ENCODE results near the gene FOSB.
A peak's percentile ranks its signal among the peaks of the same experiment; 100 is the strongest.

Gene FOSB

DNA sequence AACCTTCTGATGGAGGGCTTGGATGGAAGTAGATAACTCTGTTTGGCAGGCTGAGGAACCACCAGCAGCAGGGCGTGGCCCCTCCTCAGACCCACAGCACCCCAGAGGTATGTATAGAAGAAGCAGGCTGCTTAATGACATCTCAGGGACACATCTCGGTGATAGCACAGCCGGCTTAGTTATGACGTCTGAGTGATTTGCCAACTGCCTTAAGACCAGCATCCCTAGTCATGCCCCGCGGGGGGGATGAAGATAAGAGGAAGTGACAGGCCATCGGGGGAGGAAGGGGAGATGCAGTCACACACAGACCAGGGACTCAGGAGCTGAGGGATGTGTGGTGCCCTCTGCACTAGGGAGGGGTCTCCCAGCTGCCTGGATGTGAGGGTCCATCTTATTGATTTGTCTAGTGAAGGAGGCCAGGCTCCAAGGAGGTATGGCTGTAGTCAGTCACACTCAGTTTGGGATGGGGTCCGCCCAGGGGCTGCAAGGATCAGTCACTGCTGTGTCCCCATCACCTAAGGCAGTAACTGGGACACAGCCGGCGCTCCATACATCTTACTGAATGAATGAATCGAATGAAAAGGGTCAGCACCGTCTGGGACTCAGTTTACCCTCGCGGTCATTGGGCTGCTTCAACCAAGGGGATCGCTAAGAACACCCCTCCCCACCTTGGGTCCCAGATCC is 24.9 kb upstream of the FOSB start:
- DNase-seq = peak; percentile 49

DNA sequence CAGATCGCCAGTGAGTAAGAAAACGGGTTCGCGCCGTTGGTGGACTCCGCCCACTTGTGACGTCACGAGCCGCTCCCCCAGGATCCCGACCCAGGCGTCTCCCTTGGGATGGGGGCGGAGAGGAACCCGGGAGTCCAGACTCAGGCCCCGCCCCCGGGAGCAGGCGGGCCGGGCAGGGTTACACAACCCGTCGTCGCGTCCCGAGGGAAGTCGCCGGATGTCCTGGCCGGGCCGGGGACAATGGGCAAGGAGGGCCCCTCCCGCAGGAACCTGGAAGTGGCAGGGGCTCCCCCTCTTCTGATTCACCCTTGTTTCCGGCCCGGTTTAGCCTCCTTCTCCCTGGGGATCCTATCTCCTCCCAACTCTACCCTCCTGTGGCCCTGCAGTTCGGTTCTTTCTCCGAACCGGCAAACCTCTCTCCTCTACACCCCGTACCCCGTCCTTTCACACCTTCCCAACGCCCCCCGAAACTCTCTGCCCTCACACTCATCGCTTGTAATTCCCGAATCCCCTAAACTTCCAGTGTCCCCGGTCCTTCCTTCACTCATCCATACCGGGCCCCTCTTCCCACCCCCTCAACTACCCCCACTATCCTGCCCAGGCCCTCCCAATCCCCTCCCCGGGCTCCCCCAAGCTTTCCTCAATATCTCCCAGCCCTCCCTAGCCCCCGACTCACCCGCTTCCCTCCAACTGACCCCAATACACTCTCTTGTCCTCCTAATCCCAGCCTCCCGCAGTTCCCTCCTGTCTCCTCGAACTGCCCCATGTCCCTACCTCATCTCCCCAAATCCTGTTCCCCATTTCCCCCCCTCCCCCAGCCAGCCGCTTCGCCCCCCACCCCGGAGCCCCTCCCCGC is 24.1 kb upstream of the FOSB start:
- DNase-seq = peak; percentile 97

DNA sequence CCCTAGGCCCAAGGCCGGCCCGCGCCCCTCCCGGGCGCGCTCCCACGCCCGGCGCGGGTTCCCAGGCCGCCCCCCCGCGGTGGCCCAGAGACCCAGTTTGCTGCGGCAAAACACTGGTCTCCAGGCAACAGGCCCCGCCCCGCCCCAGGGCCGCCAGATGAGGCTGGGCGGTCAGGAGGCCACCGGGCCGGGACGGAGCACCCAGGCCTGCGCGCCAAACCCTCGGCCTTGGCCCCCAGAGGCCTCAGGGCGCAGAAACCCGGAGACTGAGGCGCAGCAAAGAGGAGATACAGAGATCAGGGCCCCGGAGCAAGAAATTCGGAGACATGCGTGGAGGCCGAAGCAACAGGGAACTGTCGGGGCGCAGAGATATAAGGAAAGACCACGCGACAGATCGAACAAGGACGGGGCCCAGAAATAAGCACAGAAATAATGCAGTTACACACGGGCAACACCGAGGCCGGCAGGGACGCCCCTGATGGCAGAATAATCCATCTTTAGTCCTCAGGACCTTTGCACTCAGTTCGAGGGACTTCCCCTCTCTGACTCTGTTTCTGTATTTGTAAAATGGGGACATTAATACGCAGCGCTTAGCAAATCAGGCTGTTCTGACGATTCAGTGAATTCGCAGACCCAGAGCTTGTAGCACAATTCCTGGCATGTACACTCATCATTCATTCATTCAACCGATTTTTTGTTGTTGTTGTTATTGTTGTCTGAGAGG is 23.3 kb upstream of the FOSB start:
- peak; percentile 93 for DNase-seq

DNA sequence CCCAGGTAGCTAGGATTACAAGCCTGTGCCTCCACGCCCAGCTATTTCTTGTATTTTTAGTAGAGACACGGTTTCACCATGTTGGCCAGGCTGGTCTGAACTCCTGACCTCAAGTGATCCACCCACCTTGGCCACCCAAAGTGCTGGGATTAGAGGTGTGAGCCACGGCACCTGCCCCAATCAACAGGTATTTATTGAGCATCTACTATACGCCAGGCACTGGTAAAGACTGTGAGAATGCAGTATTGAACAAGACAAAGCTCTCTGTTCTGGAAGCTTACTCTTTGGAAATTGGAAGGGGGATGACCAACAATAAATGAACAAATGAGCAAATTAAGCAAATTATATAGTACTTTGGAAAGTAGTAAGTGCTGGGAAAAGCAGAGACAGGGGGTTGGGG is 22.7 kb upstream of the FOSB start:
- no peak for DNase-seq

DNA sequence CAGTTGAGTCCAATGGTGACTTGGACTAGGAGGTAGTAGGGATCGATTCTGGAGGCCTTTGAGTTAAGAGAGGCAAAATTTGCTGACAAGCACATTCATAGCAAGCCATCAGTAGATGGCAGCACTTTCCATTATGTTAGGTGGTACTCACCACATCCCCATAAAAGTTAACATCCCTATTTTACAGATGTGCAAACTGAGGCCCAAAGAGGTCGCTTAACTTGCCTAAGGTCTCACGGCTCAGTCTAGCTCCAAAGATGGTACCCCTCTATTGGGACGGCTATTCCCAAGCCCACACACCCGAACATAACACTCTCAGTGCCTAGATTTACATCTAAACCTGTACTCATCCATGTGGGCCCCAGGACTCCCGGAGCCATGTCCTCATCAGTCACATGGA is 21.5 kb upstream of the FOSB start:
- DNase-seq = peak; percentile 56

DNA sequence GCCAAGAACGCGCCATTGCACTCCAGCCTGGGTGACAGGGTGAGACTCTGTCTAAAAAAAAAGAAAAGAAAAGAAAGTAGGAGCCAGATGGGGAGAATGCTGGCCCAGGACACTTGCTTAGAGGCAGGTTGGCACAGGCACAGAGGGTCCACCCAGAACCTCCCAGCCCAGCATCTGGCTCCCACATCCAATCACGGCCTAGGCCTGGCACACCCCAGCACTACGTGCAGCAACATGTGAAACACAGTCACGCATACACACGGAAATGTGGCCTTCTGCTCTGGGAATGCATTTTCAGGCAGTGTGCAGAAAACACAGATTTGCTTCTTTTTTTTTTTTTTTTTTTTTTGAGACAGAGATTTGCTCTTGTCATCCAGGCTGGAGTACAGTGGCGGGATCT is 20.9 kb upstream of the FOSB start:
- no peak for DNase-seq

DNA sequence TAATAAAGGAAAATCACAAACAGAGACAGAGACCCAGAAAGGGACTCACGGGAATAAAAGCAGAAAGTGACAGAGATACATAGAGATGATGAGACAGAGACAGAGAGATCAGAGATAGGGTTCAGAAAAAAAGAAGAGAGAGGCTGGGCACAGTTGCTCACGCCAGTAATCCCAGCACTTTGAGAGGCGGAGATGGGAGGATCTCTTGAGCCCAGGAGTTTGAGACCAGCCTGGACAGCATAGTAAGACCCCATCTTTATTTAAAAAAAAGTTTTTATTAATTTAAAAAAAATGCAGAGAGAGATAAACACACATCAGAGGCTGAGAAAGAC is 19.4 kb upstream of the FOSB start:
- no peak for DNase-seq

DNA sequence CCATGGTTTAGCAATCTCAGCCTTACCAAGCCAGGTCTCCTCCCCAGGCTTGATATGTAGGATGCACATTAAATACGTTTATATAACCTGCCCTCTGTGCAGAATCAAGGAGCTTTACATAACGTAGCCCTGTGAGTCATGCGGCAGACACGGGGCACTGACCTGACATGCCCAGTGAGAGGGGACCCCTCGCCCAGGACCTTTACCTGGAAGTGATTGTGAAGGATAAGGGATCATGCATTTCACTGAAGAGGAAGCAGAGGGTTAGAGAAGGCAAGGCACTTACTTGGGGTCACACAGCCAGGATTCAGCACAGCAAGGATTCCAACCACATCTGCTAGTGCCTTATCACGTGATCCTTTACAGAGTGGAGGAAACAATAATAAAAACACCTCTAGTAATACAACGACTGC is 18.9 kb upstream of the FOSB start:
- DNase-seq = peak; percentile 36

DNA sequence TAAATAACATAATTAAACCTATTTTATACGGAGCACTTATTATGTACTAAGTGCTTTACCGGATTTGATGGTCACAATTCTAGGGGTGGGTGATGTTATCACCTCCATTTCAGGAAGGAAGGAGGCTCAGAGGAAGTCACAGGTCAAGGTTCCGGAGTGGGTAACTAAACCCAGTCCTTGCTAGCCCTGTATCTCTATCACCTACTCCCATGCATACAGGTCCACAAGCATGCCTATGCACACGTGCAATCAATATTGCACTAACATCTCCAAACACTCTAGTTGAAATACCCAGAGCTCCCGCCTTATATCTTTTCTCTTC is 17.8 kb upstream of the FOSB start:
- no peak for DNase-seq

DNA sequence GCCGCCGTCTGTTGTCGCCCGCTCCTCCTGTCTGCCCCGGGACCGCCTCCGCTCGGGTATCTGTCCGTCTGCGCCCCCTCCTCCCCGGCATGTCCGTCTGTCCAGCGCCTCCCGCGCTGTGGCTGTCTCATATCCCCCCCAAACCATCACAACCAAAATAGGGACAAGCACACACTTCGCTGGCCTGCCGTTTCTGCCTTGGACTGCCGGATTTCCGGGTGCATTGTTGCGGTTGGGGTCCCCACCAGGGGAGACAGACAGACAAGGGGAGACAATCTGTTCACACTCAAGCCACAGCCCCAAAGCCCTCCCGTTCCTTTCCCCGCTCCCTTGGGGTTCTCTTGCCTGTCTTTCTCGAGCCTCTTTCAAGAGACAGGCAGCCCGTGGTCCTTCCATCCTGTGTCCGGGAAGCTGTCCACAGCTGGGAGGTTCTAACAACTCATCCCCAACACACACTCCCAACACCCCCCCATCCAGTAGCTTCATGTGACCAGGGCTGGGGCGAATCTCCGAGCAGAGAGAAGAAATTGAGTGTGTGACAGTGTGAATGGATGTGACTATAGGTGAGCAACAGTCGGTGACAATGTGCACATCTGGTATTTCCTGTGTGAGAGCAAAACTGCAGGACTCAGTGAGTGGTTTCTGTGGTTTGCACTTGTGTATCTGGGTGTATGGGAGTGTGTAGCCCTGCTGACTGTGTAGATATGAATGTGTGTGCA is 16.5 kb upstream of the FOSB start:
- peak; percentile 58 for DNase-seq

DNA sequence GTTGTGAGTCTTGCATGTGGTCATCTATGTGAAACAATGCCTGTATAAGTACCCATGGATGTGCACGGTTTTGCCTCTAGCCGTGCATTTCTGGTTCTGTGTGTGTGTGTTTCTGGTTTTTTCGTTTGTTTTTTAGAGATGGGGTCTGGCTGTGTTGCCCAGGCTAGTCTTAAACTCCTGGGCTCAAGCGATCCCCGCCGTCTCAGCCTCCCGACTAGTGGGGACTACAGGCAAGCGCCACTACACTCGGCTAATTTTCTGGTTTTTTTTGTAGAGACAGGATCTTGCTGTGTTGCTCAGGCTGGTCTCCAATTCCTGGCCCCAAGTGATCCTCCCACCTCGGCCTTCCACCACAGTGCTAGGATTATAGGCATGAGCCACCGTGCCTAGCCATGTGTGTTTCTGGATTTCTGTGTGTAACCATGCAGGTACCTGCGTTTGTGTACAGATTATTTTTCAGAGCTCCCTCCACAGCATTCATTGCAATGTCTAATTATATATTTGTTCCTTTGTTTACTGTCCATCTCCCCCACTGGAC is 15.9 kb upstream of the FOSB start:
- no peak for DNase-seq

DNA sequence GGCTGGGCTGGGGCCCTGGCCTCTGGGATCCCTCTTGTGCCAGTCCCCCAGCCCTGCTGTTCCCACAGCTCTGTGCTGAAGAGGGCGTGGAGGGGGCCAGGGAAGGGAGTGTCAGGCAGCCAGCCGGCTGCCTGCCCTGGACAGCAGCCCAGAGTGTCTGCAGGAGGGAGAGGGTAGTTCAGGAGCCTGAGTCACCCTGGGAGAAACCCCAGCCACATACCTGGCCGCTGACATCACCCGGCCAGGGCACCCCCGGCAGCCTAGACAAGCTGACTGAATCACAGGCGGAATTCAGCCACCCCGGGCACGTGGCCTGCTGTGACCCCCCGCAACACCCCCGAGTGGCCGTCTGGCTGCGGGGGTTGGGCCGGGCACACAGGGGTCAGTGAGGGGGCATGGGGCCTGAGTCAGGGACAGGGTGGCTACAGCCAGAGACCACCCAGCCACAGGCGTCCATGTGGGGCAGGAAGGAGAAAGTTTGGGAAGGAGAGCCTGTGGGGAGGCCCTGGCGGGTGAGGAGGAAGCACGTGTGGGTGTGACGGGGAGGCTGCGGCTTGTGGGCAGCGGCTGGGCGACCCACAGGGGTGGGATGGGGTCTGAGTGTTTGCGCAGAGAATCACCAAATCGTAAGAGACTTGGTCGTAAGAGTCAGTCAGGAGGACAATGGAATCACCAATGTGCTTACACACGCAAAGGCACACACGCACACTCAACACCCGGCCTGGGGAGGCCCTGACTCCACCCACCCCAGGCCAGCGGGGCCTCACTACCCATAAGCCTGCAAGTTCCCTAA is 11.9 kb upstream of the FOSB start:
- DNase-seq = peak; percentile 96

DNA sequence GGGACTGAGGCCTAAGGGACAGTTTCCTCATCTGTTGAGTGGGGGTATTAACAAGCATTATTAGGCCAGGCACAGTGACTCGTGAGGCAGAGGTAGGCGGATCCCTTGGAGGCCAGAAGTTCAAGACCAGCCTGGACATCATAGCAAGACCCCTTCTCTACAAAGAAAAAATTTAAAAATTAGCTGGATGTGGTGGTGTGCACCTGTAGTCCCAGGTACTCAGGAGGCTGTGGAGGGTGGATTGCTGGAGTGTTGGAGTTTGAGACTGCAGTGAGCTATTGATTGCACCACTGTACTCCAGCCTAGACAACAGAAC is 11.3 kb upstream of the FOSB start:
- no peak for DNase-seq

DNA sequence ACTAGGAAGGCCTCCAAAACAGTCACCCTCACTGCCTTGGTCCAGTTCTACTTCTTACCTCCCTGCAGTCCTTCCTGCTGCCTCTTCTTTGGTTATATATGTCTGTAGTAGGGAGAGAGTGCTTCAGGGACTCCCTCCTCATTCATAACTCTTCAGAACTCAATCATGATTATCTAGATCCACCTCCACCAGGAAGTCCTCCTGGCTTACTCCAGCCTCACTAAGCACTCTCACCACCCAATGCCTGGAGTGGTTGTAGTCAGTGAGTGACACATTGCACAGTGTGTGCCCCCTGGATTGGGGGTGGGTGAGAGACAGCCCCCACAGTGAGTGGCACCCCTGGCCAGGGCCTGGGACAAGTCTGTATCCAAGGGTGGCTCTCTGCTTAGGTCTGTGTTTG is 10.0 kb upstream of the FOSB start:
- no peak for DNase-seq

DNA sequence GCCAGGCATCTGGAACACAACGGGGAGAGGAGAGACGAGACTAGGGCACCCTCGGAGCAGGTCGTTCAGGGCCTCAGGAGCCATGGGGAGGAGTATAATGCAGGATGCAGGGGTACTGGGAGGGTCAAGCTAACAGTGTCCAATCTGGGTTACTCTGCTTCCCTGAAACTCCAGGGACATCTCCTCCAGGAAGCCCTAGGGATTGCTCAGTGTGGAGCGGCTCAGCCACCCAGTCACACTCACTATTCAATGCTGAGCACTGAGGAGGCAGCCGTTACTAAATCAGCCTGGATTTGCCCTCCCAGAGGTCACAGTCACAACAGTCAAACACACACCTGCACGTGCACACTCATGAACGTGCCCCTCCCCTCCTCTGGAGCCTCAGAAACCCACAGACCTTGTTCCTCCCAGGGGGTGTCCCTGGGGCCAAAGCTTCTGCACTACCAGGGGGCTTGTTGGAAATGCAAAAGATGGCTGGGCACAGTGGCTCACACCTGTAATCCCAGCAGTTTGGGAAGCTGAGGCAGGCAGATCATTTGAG is 6.9 kb upstream of the FOSB start:
- no peak for DNase-seq

DNA sequence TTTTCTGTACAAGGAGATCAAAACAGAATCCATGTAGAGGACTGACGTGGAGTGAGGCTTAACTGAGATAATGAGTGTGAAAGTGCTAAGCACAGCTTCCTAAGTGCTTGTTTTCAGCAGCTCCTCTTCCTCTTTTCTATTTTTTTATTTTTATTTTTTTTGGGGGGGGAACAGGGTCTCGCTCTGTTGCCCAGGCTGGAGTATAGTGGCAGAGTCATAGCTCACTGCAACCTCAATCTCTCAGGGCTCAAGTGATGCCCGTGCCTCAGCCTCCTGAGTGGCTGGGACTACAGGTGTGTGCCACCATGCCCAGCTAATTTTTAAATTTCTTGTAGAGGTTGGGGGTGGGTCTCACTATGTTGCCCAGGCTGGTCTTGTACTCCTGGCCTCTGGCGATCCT is 5.6 kb upstream of the FOSB start:
- DNase-seq = no peak

DNA sequence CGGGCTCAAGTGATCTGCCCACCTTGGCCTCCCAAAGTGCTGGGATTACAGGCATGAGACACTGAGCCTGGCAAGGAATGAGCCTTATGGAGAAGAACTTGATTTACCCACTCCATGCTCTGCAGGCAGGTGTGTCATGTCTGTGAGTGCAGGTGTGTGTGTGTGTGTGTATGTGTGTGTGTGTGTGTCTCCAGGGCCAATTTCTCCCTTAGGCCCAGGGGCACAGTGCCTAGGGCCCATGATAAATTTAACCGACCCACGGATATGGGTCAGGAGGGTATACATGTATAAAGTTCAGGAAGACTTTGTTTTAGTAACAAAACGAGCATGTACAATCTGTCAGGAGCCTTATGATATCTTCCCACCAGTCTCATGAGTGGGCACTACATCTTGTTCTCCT is 4.6 kb upstream of the FOSB start:
- no peak for DNase-seq

DNA sequence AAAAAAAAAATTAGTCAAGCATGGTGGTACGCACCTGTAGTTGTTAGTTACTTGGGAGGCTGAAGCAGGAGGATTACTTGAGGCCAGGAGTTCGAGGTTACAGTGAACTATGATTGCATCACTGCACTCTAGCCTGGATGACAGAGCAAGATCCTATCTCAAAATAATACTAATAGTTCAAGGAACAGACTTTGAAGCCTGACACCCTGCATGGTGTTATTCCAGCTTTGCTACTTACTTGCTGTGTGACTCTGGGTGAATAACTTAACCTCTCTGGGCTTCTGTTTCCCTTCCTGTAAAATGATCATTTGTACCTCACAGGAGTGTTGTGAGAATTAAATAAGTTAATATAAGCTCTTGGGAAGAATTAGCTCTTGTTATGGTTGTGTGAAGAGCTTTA is 3.5 kb upstream of the FOSB start:
- DNase-seq = no peak

DNA sequence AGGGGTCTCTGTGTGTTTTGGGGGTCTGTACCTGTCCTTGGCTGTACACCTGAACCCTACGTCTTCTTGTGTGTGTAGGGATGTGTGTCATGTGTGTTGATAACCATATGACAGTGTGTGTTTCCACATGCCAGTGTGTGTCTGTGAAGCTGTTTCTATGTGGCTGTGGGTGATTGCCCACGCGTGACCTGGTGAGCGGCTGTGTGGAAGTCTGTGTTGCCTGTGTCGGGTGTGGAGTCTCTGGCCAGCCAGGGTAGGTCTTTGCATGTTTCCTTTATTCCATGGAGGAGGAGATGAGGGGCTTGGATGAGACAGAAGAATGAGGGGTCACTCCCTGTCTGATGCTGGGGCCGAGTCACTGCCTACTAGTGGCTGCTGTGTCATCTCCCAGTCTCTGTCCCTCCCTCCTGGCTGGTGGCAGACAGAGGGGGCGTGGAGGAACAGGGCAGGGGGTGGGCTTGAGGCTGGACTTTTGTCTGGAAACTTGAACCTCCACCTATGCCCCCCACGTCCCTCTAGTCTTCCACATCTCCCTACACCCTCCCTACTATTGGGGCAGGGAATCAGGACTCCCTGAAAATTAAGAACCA is 2.8 kb upstream of the FOSB start:
- no peak for DNase-seq

DNA sequence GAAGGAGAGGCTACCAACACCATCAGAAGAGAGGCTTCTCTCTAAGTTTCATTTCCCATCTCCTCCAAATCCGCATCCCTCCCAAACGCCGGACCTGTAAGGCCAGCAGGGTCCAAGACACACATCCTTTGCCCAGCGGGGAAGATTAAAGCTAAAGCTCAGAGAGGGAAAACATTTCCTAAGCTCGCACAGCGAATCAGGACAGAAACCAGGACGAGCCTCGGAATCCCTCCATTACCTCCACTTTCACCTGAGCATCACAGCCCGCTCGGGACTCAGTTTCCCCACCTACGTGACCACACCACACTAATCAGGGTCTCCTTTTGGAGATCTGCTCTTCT is 711 bp upstream of the FOSB start:
- DNase-seq = peak; percentile 58

DNA sequence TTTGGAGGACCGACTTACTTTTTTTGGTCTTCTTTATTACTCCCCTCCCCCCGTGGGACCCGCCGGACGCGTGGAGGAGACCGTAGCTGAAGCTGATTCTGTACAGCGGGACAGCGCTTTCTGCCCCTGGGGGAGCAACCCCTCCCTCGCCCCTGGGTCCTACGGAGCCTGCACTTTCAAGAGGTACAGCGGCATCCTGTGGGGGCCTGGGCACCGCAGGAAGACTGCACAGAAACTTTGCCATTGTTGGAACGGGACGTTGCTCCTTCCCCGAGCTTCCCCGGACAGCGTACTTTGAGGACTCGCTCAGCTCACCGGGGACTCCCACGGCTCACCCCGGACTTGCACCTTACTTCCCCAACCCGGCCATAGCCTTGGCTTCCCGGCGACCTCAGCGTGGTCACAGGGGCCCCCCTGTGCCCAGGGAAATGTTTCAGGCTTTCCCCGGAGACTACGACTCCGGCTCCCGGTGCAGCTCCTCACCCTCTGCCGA is 409 bp downstream of the FOSB start:
- peak; percentile 71 for DNase-seq

DNA sequence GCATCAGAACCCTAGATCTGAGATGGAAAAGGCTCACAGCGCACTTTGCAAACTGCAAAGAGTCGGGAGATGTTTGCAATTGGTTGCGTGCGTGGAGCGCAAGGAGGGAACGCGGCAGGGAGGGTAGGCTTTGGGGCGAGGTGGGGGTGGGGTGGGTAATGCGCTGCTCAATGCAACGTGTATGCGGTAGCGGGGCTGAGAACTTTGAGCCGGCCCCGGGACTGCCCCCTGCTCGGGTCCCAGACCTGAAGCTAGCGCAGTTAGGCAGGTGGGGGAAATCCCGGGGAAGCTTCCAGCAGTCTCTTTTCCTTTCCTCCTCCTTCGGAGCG is 971 bp downstream of the FOSB start:
- DNase-seq = peak; percentile 87
